ENCODE results near the gene TCF23.

TCF23 gene

GRCh38 chr2:27138111-27138510 lies 10.7 kb upstream of the TCF23 start:
- DNase-seq (ENCODE audit: low spot score): no peak
- TF ChIP-seq, protein P1, sequence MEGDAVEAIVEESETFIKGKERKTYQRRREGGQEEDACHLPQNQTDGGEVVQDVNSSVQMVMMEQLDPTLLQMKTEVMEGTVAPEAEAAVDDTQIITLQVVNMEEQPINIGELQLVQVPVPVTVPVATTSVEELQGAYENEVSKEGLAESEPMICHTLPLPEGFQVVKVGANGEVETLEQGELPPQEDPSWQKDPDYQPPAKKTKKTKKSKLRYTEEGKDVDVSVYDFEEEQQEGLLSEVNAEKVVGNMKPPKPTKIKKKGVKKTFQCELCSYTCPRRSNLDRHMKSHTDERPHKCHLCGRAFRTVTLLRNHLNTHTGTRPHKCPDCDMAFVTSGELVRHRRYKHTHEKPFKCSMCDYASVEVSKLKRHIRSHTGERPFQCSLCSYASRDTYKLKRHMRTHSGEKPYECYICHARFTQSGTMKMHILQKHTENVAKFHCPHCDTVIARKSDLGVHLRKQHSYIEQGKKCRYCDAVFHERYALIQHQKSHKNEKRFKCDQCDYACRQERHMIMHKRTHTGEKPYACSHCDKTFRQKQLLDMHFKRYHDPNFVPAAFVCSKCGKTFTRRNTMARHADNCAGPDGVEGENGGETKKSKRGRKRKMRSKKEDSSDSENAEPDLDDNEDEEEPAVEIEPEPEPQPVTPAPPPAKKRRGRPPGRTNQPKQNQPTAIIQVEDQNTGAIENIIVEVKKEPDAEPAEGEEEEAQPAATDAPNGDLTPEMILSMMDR (IDR thresholded peaks at IDR 0.05; ENCODE audit: extremely low read depth, missing control alignments): no peak

DNA sequence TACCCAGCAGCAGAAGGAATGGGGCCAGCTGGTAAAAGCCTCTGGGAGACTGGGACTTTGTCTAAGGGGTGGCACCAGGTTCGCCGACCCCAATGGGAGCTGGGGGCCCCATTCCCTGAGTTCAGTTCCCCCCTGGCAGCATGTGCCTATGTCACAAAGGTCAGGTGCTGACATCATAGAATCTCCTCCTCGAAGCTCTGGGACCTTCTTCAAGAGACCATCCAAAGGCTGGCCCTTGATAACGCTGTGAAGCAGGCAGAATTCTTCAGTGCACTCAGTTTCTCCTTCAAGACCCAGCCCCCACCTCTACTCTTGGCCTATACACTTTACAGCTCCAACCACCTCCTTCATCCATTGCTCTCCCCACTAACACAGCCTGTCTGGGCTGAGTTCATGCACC lies 9.5 kb upstream of the TCF23 start, which contains the start of gene PRR30:
TSS of gene PRR30 (minus strand) at position 101 of the 400 bp plus-strand sequence. CDS start 1,081 bp downstream, outside the sequence.
- no peak for DNase-seq (ENCODE audit: low spot score)
- TF ChIP-seq, protein P1 (IDR thresholded peaks at IDR 0.05; ENCODE audit: extremely low read depth, missing control alignments): no peak

DNA sequence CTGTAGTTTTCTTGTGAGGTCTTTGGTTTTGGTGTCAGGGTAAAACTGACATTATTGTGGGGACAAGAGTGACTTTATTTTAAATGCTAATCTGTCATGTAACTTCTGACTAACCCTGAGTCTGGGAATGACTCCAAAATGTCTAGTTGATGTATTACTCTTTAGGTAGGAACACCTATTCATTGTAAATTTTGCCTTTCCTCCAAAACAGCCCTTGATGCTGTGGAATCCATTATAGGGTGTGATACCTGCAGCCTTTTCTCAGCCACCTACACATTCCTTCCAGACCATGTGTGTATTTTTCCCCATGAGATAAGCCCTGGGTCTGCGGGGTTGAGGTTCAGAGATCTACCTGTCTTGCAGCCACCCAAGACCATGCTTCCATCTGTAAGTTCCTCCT lies 5.5 kb upstream of the TCF23 start:
- TF ChIP-seq, protein P1 (IDR thresholded peaks at IDR 0.05; ENCODE audit: extremely low read depth, missing control alignments): no peak
- no peak for DNase-seq (ENCODE audit: low spot score)

GRCh38 chr2:27145682-27146081 lies 3.1 kb upstream of the TCF23 start:
- TF ChIP-seq, protein P1 (IDR thresholded peaks at IDR 0.05; ENCODE audit: extremely low read depth, missing control alignments): no peak
- DNase-seq (ENCODE audit: low spot score): no peak

DNA sequence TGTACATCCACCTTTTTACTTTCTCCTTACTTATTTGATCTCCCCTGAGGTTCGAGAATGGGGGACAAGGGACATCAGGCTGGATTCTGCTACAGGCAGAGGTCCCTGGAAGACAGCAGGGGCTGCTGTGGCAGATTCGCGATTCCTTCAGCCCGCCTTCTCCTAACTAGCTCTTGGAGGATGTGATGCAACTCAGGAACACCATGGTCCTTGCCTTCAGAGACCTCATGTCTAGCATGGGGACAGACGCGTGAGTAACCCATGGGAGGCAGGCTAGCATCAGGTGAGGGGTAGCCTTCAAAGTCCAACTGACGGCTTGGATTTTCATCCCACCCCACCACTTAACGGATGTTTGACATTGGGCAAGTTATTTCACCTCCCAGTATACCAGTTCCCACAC lies 869 bp upstream of the TCF23 start:
- no peak for DNase-seq (ENCODE audit: low spot score)
- TF ChIP-seq, protein P1 (IDR thresholded peaks at IDR 0.05; ENCODE audit: extremely low read depth, missing control alignments): no peak

DNA sequence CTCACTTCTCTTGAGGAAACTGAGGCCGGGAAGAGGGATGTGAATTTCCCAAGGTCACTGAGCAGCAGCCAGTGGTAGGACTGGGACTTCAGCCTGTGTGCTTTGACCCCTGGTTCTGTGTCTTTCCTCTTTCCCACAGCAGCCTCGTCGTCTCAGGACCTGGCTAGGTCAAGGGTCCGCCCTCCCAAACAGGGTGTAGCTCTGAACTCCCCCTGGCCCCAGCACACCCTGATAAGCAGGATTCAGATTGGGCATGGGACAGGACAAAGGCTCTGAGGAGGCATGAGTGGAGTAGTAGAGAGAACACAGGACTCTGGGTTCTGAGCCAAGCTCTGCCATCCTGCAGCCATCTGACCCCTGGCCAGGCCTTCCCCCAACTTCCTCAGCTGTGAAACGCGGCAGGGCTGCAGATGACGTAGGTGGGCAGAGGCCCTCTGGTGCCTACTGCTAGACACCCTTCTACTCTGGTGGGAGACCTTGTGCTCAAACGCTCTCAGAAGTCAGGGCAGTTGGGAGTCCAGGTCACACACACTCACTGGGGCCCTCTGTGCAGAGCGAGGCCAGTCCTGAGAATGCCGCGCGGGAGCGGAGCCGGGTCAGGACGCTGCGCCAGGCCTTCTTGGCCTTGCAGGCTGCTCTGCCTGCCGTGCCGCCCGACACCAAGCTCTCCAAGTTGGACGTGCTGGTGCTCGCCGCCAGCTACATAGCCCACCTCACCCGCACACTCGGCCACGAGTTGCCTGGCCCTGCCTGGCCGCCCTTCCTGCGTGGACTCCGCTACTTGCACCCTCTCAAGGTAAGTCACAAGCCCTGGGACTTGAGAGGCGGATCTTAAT lies 984 bp downstream of the TCF23 start:
- DNase-seq (ENCODE audit: low spot score): no peak
- TF ChIP-seq, protein P1 (IDR thresholded peaks at IDR 0.05; ENCODE audit: extremely low read depth, missing control alignments): no peak

- no peak for DNase-seq (ENCODE audit: low spot score)
- TF ChIP-seq, protein P1 (IDR thresholded peaks at IDR 0.05; ENCODE audit: extremely low read depth, missing control alignments): no peak
These were observed 1.9 kb downstream of the TCF23 start for GRCh38 chr2:27150639-27151230.
